WTC11 (cell line): ENCODE measurements around the gene DOK4. TPM values are rescaled to one million over a fixed set of nuclear protein-coding genes. Genes with fewer than 3 reads are reported as not detected.

Experiments
- ATAC-seq: fragments of 200-7000 bp; cut with Tn5 transposase; 2 replicates; pipeline ENCODE4 v1.10.0; 2021; ENCODE audit warnings: mild to moderate bottlenecking, moderate library complexity
- CTCF ChIA-PET: fragments of 300-600 bp; sonication (Branson Sonifier 250); formaldehyde crosslinking; loops from one replicate; lab custom pipeline; 2021; ENCODE audit warnings: antibody characterized with exemption; lab: Charles Lee
- POLR2A ChIA-PET: fragments of 350-600 bp; sonication (Branson Sonifier 250); formaldehyde crosslinking; loops from one replicate; lab custom pipeline; 2021; ENCODE audit warnings: antibody characterized with exemption; lab: Charles Lee
- DNase-seq: peaks from one replicate; pipeline ENCODE4 v3.0.0; 2021; ENCODE audit warnings: low spot score
- H3K27ac Mint-ChIP-seq: 2 replicates; pipeline ENCODE4 v1.8.0; 2021; ENCODE audit warnings: mixed read lengths
- H3K27me3 Mint-ChIP-seq: 2 replicates; pipeline ENCODE4 v1.8.0; 2021; ENCODE audit warnings: low read depth, mild to moderate bottlenecking, moderate library complexity, mixed read lengths
- H3K36me3 Mint-ChIP-seq: 2 replicates; pipeline ENCODE4 v1.8.0; 2021; ENCODE audit warnings: mixed read lengths
- H3K4me1 Mint-ChIP-seq: 2 replicates; pipeline ENCODE4 v1.8.0; 2022; ENCODE audit warnings: mixed read lengths
- H3K4me3 Mint-ChIP-seq: 2 replicates; pipeline ENCODE4 v1.8.0; 2021; ENCODE audit warnings: mild to moderate bottlenecking, moderate library complexity, mixed read lengths
- H3K9me3 Mint-ChIP-seq: 2 replicates; pipeline ENCODE4 v1.8.0; 2021; ENCODE audit warnings: mixed read lengths
- ETV6 ChIP-seq: sonication (generic); formaldehyde crosslinking; IDR thresholded peaks from 2 replicates; pipeline ENCODE4 v1.8.1; 2022; ENCODE audit warnings: mild to moderate bottlenecking, missing genetic modification reagents
- HMGA2 ChIP-seq: fragments of 250-450 bp; sonication (Bioruptor Pico); IDR thresholded peaks from 2 replicates; pipeline ENCODE4 v1.4.0; 2021; ENCODE audit warnings: mild to moderate bottlenecking, moderate library complexity
- JAZF1 ChIP-seq: fragments of 250-450 bp; sonication (Bioruptor Pico); IDR thresholded peaks from 2 replicates; pipeline ENCODE4 v1.9.0; 2021; ENCODE audit warnings: moderate library complexity, mild to moderate bottlenecking, inconsistent platforms
- MYBL2 ChIP-seq: sonication (generic); formaldehyde crosslinking; IDR thresholded peaks from 2 replicates; pipeline ENCODE4 v1.8.1; 2023; ENCODE audit warnings: mild to moderate bottlenecking, moderate library complexity, missing genetic modification reagents
- NFE2L1 ChIP-seq: sonication (generic); formaldehyde crosslinking; IDR thresholded peaks from 2 replicates; pipeline ENCODE4 v1.8.1; 2023; ENCODE audit warnings: missing genetic modification reagents
- TCF7 ChIP-seq: sonication (generic); formaldehyde crosslinking; IDR thresholded peaks from 2 replicates; pipeline ENCODE4 v1.8.0; 2022; ENCODE audit warnings: mild to moderate bottlenecking, low read depth, missing genetic modification reagents, moderate library complexity
- ZNF263 ChIP-seq: sonication (generic); formaldehyde crosslinking; IDR thresholded peaks from 2 replicates; pipeline ENCODE4 v1.8.1; 2022; ENCODE audit warnings: low read depth, mild to moderate bottlenecking, moderate library complexity, missing genetic modification reagents
- ZNF317 ChIP-seq: sonication (generic); formaldehyde crosslinking; IDR thresholded peaks from 2 replicates; pipeline ENCODE4 v1.8.1; 2023; ENCODE audit warnings: low read depth, mild to moderate bottlenecking, moderate library complexity, missing genetic modification reagents, borderline replicate concordance
- ZNF416 ChIP-seq: fragments of 250-450 bp; sonication (Bioruptor Pico); IDR thresholded peaks from 2 replicates; pipeline ENCODE4 v1.9.0; 2021; ENCODE audit warnings: mild to moderate bottlenecking, inconsistent platforms
- total RNA-seq: library from RNA; stranded (reverse); gene quantifications from 3 replicates; pipeline ENCODE4 v1.2.3, GENCODE V29; 2021
- TF ChIP-seq, protein P1 (sequence below): fragments of 250-450 bp; sonication (Bioruptor Pico); IDR thresholded peaks from 2 replicates; pipeline ENCODE4 v1.9.0; 2021; ENCODE audit warnings: moderate library complexity, mild to moderate bottlenecking, inconsistent platforms, borderline replicate concordance
- TF ChIP-seq, protein P2 (sequence below): sonication (generic); formaldehyde crosslinking; conservative IDR thresholded peaks from 2 replicates; pipeline ENCODE4 v1.8.1; 2023; ENCODE audit warnings: mild to moderate bottlenecking, low read depth, missing genetic modification reagents, moderate library complexity
- TF ChIP-seq, protein P3 (sequence below): fragments of 250-450 bp; sonication (Bioruptor Pico); conservative IDR thresholded peaks from 2 replicates; pipeline ENCODE4 v1.9.0; 2021; ENCODE audit warnings: mild to moderate bottlenecking
- TF ChIP-seq, protein P4 (sequence below): fragments of 200-600 bp; IDR thresholded peaks from 2 replicates; pipeline ENCODE4 v1.8.0; 2022; ENCODE audit warnings: antibody characterized with exemption
- TF ChIP-seq, protein P5 (sequence below): sonication (generic); formaldehyde crosslinking; IDR thresholded peaks from 2 replicates; pipeline ENCODE4 v1.8.1; 2023; ENCODE audit warnings: mild to moderate bottlenecking, moderate library complexity, missing genetic modification reagents
- TF ChIP-seq, protein P6 (sequence below): sonication (generic); formaldehyde crosslinking; IDR thresholded peaks from 2 replicates; pipeline ENCODE4 v1.8.1; 2022; ENCODE audit warnings: missing genetic modification reagents, borderline replicate concordance

Gene DOK4
- total RNA-seq, 1 experiment from 2014 or later: 25.0 TPM

DNA sequence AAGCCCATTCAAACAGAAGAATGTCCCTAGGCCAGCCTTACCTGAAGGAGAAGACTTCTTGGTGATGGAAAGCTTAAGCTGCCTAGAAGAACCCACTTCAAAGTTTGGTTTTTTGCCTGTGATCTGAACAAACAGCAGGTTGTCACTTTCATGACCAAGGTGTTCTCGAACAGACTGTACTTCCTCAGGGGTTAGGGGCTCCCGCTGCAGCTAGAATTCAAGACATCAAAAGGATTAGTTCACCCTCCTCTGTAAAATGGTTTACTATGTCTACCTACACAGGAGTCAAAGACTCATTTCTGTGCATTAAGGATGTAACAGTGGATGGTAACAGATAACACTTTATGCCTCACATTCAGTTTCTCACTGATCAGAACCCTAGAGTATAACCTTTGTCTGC is 52.3 kb downstream of the DOK4 start:
- no peak for DNase-seq
- Mint-ChIP-seq H3K36me3 (peaks cover 75% of the 10 kb centered on the region), H3K27me3 (no peaks in the 10 kb centered on the region), H3K4me1 (no peaks in the 10 kb centered on the region), H3K4me3 (no peak overlapping the region), H3K27ac (no peak overlapping the region), H3K9me3 (no peaks in the 10 kb centered on the region)
- CTCF ChIA-PET: no interaction called here
- no peak for ATAC-seq
- TF ChIP-seq, protein P1, sequence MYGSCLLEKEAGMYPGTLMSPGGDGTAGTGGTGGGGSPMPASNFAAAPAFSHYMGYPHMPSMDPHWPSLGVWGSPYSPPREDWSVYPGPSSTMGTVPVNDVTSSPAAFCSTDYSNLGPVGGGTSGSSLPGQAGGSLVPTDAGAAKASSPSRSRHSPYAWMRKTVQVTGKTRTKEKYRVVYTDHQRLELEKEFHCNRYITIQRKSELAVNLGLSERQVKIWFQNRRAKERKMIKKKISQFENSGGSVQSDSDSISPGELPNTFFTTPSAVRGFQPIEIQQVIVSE (CRISPR knock-in tag): no peak
- no peak for TF ChIP-seq NFE2L1 (CRISPR knock-in tag)
- TF ChIP-seq JAZF1 (CRISPR knock-in tag): no peak
- TF ChIP-seq, protein P2, sequence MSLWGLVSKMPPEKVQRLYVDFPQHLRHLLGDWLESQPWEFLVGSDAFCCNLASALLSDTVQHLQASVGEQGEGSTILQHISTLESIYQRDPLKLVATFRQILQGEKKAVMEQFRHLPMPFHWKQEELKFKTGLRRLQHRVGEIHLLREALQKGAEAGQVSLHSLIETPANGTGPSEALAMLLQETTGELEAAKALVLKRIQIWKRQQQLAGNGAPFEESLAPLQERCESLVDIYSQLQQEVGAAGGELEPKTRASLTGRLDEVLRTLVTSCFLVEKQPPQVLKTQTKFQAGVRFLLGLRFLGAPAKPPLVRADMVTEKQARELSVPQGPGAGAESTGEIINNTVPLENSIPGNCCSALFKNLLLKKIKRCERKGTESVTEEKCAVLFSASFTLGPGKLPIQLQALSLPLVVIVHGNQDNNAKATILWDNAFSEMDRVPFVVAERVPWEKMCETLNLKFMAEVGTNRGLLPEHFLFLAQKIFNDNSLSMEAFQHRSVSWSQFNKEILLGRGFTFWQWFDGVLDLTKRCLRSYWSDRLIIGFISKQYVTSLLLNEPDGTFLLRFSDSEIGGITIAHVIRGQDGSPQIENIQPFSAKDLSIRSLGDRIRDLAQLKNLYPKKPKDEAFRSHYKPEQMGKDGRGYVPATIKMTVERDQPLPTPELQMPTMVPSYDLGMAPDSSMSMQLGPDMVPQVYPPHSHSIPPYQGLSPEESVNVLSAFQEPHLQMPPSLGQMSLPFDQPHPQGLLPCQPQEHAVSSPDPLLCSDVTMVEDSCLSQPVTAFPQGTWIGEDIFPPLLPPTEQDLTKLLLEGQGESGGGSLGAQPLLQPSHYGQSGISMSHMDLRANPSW (CRISPR knock-in tag): no peak
- TF ChIP-seq, protein P3, sequence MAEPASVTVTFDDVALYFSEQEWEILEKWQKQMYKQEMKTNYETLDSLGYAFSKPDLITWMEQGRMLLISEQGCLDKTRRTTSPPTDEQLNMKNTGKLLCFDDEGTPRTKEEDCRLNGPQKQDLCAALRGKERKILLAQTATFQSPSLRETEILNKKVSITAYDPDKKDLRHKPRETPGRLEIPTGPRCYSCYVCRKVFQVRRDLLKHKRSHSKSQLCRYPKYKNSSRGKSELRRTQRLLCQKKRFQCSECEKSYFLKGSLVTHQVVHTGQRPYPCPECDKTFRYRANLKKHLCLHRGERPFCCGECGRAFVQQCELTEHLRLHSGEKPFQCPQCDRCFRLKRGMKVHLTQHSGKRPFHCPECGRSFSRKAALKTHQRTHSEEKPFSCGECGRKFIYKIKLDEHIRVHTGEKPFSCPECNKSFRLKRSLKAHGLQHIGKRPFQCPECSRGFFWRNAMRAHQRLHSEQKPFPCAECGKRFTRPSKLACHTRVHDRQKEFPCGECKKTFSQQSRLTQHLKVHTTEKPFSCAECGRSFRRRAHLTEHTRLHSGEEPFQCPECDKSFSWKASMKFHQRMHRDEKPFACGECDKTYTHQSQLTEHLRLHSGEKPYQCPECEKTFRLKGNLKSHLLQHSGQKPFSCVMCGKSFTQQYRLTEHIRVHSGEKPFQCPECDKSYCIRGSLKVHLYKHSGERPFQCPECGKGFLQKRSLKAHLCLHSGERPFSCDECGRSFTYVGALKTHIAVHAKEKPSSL (CRISPR knock-in tag): no peak
- TF ChIP-seq MYBL2 (CRISPR knock-in tag): no peak
- no peak for TF ChIP-seq ETV6 (CRISPR knock-in tag)
- TF ChIP-seq ZNF317: no peak
- TF ChIP-seq HMGA2 (CRISPR knock-in tag): no peak
- TF ChIP-seq, protein P4, sequence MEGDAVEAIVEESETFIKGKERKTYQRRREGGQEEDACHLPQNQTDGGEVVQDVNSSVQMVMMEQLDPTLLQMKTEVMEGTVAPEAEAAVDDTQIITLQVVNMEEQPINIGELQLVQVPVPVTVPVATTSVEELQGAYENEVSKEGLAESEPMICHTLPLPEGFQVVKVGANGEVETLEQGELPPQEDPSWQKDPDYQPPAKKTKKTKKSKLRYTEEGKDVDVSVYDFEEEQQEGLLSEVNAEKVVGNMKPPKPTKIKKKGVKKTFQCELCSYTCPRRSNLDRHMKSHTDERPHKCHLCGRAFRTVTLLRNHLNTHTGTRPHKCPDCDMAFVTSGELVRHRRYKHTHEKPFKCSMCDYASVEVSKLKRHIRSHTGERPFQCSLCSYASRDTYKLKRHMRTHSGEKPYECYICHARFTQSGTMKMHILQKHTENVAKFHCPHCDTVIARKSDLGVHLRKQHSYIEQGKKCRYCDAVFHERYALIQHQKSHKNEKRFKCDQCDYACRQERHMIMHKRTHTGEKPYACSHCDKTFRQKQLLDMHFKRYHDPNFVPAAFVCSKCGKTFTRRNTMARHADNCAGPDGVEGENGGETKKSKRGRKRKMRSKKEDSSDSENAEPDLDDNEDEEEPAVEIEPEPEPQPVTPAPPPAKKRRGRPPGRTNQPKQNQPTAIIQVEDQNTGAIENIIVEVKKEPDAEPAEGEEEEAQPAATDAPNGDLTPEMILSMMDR: no peak
- TF ChIP-seq, protein P5, sequence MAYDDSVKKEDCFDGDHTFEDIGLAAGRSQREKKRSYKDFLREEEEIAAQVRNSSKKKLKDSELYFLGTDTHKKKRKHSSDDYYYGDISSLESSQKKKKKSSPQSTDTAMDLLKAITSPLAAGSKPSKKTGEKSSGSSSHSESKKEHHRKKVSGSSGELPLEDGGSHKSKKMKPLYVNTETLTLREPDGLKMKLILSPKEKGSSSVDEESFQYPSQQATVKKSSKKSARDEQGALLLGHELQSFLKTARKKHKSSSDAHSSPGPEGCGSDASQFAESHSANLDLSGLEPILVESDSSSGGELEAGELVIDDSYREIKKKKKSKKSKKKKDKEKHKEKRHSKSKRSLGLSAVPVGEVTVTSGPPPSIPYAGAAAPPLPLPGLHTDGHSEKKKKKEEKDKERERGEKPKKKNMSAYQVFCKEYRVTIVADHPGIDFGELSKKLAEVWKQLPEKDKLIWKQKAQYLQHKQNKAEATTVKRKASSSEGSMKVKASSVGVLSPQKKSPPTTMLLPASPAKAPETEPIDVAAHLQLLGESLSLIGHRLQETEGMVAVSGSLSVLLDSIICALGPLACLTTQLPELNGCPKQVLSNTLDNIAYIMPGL (CRISPR knock-in tag): no peak
- TF ChIP-seq ZNF263 (CRISPR knock-in tag): no peak
- TF ChIP-seq, protein P6, sequence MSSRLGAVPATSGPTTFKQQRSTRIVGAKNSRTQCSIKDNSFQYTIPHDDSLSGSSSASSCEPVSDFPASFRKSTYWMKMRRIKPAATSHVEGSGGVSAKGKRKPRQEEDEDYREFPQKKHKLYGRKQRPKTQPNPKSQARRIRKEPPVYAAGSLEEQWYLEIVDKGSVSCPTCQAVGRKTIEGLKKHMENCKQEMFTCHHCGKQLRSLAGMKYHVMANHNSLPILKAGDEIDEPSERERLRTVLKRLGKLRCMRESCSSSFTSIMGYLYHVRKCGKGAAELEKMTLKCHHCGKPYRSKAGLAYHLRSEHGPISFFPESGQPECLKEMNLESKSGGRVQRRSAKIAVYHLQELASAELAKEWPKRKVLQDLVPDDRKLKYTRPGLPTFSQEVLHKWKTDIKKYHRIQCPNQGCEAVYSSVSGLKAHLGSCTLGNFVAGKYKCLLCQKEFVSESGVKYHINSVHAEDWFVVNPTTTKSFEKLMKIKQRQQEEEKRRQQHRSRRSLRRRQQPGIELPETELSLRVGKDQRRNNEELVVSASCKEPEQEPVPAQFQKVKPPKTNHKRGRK (CRISPR knock-in tag): no peak
- TF ChIP-seq ZNF416 (CRISPR knock-in tag): no peak
- TF ChIP-seq TCF7 (CRISPR knock-in tag): no peak
- POLR2A ChIA-PET: no interaction called here
